ENCODE measurements around the gene CER1.

DNA sequence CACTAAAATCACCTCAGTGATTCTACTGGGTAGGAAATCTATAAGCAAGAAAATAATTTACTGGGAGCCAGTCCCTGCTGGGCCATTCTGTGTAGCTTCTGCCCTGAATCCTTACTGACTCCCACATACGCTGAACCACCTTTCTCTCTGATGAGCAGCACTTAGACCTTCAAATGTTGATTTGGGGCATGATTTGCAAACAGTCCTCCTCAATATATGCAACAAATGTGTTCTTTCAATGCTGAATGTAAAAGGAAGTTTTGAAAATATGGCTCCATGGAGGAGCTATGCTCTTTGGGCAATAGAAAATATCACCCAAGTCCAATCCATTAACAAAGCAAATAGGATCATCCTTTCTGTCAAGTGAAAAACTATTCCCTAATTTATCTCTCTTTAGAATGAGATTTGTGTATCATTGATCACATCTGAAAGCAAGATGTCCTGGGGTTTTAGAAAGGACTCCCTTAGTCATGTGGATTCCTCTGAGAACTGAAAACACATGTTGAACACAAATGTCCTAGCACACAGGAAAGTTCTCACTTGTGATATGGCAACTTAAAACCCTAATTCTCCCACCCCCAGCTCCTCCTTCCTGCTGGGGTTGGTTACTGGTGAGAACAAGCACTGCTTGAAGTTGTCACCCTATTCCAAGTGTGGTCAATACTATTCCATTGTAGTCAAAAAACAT is 8.9 kb upstream of the CER1 start:
- TF ChIP-seq CTCF (conservative IDR thresholded peaks at IDR 0.05) (no peak), ZFX (IDR thresholded peaks at IDR 0.05) (no peak)

All from C4-2B (cell line).